HG03045 (cell line): Measurements from ENCODE around the gene C20orf144.
"Not testable (repeated sequence)": the region's sequence is repeated elsewhere in the genome, so short reads cannot be mapped to it uniquely, and the experiment has no call there.

Experiments used
- ATAC-seq: cut with Tn5 transposase; IDR thresholded peaks from one replicate; pipeline ENCODE4 v1.9.1; 2021; ENCODE audit warnings: mild to moderate bottlenecking, moderate library complexity; ENCODE audit not compliant: unreplicated experiment

C20orf144 gene

DNA sequence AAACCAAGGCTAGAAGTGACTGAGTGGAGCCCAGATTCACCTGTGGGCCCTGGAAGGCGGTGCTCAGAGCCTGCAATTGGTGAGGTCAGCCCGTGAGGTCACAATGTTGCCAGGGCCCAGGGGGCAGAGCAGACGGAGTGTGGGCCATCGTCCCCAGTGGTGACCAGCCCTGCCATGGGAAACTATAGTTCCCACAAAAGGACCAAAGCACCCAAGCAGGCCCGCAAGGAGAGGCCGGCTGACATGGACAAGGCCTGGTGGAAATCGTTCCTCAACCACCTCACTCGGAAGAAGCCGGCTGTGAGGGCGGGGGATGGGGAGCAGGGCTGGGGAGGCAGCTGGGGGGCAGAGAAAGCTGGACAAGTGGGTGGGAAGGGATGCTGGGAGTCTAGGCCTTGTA is at the start of gene C20orf144:
Gene C20orf144 (plus strand): TSS at position 156 of the 400 bp plus-strand sequence. CDS start 19 bp downstream, at position 175.
- ATAC-seq = no peak

DNA sequence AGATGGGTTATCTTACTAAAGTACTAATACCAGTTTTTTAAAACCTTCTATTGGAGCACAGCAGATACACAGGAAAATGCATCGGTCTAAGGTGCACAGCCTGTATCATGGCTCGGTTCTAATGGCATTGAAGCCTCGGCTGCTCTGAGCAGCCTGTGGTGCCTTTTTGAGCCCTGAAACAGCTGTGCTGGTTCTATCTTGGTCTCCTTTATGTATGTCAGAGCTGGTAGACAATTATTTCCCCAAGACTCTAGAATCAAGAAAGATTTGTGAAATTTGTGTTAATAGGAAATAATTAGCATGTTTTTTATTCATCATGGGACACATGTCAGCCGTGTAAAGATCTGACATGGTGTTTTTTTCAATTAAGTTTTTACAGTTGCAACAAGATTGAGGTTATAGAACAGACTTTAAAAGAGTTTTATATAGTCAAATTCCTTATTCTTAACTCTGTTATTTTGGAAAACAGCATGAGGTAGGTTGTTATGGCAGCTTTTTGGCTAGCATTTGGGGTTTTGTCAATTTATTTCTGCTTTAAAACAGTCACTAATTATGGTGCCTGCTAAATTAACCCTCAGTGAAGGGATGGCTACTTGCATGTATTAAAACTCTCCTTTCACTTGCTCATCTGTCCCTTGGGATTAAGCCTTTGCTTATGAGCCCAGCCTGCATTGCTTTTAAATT is 40.3 kb upstream of the C20orf144 start:
- ATAC-seq = no peak

DNA sequence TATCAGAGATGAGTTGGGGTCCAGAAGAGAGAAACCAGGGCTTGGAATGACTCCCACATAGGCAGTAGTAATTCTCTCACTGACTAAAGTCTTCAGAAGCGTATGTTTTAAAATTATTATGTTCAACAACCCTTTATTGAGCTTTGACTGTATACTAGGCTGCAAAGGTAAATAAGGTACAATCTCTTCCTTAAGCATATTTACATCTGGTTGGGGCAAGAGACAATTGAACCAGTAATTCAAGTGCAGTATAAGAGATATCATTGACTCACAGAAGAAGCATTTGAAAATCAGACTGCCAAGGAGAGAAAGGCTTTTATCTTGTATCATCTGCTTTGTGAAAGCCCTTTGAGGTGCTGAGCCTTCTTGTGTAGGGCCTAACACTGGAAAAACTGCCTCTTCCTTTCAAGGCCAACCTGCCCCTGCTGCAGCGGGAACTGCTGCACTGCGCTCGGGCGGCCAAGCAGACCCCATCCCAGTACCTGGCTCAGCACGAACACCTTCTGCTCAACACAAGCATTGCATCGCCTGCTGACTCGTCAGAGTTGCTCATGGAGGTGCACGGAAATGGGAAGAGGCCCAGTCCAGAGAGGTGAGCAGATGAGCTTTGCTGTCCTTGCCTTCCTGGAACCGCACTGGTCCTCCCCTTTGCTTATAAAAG is 39.3 kb upstream of the C20orf144 start:
- no peak for ATAC-seq

DNA sequence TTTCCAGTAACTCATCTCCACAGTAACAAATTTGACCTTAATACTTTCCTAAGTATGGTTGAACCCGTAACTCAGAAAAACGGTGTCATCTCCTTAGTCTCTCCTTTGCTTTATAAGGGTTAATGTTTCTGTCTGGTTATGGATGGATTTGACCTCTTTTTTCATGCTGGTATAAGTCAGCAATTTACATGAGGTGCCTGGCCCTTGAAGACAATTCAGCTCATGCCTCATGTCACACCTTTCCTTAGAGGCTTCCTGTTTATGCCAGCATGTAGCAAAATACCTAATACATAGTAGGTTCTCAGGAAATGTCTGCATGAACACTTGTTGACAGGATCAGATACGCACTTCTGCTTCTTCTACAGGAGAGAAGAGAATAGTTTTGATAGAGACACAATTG is 37.7 kb upstream of the C20orf144 start:
- no peak for ATAC-seq

DNA sequence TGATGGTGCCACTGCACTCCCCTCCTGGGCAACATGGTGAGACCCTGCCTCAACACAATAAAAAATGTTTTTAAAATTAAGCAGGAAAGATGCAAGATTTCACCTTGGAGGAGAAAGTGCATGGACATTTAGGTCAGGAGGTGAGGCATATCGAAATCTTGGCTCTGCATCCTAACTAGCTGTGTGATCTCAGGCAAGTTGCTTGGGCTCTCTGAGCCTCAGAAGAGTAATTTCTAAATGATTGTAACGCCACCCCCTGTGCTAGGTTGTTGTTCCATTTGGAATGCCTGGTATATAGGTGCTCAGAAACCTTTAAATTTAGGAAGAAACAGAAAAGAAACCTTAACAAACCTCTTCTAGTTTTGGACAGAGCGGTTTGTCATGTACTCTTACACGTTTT is 35.9 kb upstream of the C20orf144 start:
- ATAC-seq = no peak

DNA sequence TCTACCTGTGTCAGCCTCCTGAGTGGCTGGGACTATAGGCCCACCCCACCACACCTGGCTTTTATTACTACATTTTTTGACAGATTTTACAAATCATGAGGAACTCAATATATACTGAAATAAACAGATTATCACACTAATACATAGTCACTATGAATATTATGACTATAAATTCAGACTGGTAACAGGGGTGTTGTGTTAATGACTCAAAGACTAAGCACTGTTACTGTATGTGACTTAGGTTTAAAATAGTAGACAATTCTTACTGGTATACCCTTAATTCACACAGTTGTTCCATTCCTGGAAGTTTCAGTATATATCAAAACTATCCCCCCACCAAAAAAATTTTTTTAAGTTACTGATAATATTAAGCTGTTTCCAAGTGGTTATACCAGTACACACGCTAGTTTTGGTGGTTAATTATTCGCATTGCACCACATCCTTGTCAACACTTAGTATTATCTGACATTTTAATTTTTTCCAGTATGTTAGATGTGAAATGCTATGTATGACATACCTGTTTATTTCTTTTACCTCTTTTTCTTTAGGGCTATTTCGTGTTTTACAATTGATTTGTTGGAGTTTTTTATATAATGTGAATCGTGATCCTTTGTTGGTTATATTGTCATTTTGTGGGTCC is 34.4 kb upstream of the C20orf144 start:
- no peak for ATAC-seq

DNA sequence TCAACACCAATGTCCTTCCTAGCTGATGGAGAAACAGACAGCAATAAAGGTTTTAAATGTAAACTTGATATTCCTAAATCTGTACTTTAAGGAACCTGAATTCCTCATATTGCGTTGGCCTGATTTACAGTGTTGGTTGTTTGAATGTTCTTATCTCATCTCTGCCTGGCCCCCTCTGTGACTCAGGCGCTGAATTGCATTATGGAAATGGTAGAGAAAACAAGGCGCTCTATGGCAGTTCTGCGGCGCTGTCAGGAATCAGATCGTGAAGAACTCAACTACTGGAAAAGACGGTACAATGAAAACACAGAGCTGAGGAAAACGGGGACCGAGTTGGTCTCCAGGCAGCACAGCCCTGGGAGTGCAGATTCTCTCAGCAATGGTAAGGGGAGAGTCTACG is 32.6 kb upstream of the C20orf144 start:
- no peak for ATAC-seq

DNA sequence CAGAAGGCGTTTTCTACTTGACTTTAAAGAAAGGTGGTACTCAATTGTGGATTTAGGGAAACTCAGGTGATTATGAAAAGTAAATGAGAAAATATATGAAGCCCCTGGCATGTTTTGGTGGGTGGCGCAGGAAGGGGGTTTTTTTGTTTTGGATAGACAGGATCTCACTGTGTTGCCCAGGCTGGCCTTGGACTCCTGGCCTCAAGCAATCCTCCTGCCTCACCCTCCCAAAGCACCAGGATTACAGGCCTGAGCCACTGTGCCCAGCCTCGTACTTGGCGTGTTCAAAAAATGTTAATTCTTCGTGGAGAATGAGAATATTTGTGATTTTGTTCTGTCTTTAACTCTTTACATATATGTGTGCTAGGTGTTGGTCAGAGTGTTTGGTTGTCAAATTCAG is 32.1 kb upstream of the C20orf144 start:
- no peak for ATAC-seq

DNA sequence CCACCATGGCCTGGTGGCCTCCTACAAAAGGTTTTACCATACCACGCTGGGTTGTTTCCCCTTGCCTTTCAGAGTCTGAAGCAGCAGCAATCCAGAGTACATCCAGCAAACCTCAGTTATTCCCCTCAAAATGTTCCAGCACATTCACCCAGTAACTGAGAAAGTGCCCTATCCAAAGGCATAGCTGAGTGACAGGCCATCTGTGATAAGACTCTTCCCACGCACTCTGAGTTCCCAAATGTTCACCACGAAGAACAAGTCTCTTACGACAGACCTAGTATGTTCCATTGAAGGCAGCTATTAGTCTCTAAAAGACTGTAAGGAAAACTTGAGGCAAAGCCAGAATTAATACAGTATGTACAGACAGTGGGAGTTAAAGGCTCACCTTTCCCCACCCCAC is 31.6 kb upstream of the C20orf144 start:
- no peak for ATAC-seq

DNA sequence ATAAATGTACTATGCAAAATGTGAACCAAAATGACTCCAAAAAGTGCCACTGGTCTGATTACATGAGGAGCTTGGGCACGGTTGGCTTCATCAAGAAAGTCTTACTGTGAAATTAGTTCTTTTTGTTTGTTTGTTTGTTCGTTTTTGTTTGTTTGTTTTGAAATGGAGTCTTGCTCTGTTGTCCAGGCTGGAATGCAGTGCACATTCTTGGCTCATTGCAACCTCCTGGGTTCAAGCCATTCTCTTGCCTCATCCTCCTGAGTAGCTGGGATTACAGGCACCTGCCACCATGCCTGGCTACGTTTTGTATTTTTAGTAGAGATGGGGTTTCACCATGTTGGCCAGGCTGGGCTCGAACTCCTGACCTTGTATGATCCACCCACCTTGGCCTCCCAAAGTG is 30.2 kb upstream of the C20orf144 start:
- ATAC-seq = not testable (repeated sequence)

DNA sequence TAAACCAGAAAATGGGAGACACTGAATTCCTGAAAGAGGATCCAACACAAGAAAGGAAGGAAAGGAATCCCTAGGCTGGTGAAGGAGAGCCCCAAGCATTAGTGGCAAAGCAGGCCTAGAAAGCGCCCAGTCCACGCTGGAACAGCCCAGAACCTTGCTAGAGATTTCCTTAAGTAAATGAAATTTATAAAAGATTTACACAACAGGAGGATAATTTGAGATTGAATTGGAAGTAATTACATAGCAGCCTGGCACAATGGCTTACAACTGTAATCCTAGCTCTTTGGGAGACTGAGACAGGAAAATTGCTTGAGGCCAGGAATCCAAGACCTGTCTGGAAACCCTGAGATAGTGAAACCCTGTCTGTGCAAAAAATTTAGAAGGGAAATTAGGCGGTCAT is 26.8 kb upstream of the C20orf144 start:
- ATAC-seq = no peak

DNA sequence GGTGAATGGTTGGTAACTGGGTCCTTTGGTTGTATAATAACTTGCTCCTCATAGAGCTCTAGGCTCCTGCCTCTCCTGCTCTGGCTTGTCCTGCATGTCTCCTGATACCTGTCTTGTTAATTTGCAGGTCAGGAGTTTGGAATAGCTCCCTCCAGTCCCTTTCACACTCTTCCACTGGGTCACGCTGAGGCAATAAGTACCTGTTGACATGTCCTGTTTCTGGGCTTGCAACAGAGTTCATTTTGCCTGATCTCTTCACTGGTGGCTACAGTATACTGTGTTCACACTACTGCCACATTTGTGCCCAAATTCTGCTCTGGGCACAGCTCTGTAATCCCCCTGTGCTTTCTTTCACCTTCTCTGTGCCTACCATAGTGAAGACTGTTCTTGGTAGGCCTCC is 25.4 kb upstream of the C20orf144 start:
- ATAC-seq = no peak

DNA sequence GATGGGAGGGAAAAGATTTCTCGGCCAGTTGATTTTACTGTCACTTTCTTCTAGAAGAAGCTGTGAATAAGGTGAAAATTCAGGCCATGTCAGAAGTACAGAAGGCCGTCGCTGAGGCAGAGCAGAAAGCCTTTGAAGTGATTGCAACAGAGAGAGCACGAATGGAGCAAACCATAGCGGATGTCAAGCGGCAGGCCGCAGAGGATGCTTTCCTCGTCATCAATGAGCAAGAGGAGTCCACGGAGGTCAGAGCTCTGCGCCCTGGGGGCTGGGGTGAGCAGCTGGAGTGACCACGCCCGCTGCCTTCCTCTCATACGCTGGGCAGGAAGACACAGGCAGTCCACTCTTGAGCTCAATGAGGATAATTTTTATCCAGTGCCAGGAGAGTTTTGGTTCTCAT is 21.8 kb upstream of the C20orf144 start:
- ATAC-seq = no peak

DNA sequence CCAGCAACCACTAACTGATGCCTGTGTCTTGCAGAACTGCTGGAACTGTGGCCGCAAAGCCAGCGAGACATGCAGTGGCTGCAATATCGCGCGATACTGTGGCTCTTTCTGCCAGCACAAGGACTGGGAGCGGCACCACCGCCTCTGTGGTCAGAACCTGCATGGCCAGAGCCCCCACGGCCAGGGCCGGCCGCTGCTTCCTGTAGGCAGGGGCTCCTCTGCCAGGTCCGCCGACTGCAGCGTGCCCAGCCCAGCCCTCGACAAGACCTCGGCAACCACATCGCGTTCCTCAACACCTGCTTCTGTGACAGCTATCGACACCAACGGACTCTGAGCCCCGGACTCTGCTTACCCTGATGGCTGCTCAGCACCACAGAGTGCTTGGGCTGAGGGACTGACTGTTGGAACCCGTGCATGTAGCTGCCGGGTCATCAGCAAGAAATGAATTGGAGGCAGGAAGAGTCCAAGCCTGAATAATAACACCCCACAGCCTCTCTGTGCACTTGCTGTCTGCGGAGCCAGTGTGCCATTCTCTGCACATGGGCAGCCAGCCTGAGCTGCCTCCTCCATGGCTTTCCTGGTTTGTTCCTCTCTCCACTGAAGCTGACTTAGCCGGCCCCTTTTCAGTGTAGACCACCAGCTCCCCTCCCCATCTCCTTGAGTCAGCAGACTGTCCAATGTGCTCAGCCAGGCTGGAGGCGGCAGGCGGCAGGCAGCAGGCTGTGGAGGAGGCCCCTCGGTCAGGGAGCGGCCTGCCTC is 17.6 kb upstream of the C20orf144 start:
- ATAC-seq = no peak

DNA sequence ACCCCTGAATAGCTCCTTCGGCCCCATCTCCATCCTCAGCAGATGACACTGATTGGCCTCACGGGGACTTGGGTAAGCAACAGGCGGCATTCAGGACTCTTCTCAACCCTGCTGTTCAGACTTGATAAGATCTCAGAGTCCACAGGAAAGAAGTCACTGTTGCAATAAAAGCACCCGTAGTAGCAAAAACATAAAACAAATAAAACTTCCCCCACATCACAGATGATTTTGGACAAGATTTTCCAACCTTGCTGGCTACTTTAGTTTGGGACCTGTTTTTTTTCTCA is 17.1 kb upstream of the C20orf144 start:
- ATAC-seq = no peak

DNA sequence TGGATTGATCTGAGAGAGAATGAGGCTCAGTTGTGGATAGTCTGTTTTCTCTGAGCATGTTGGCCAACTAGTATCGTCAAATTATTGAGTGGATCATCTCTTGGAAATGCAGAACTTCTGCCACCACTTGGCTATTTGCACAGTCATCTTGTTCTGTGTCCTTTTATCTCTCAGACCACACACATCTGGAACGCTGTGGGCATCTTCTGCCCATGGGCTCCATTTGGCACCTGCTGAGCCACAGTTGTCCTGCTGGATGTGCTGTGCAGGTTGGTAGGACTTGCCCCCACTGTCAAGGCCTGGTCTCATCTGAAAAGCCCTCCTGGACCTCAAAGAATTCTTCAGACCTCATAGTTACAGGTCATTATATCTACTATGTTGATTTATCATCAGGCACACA is 16.7 kb upstream of the C20orf144 start:
- no peak for ATAC-seq

DNA sequence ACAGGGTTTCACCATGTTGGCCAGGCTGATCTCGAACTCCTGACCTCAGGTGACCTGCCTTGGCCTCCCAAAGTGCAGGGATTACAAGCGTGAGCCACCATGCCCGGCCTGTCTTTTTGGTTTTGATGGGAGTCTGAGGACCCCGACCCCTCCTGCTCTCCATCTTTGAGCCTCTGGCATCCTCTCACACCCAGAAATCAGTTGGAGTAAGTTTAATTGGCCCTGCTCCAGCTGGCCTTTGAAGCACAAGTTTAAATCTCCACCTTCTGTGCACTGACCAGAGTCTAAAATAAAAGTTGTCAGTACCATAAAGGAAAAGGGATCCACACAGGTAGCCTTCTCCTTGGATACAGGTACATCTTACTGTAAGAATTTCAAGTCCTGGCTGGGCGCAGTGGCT is 15.9 kb upstream of the C20orf144 start:
- no peak for ATAC-seq

DNA sequence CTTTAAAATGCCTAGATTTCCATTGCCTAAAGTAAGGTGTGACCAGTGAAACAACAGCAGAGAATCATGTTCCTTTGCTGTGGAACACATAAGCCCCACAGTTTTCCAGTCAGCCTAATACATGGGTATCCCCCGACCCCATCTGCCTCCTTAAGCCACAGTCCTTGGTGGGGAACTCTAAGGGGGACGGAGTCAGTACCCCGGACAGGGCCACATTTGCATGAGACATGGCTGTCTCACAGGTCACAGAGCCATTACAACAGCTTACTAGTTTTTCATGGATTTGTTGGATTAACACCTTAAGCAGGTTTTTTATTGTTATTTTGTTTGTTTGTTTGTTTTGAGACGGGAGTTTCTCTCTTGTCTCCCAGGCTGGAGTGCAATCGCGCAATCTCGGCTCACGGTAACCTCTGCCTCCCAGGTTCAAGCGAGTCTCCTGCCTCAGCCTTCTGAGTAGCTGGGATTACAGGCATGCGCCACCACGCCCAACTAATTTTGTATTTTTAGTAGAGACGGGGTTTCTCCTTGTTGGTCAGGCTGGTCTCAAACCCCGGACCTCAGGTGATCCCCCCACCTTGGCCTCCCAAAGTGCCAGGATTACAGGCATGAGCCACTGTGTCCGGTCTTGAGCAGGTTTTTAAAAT is 15.0 kb upstream of the C20orf144 start:
- not testable (repeated sequence) for ATAC-seq

DNA sequence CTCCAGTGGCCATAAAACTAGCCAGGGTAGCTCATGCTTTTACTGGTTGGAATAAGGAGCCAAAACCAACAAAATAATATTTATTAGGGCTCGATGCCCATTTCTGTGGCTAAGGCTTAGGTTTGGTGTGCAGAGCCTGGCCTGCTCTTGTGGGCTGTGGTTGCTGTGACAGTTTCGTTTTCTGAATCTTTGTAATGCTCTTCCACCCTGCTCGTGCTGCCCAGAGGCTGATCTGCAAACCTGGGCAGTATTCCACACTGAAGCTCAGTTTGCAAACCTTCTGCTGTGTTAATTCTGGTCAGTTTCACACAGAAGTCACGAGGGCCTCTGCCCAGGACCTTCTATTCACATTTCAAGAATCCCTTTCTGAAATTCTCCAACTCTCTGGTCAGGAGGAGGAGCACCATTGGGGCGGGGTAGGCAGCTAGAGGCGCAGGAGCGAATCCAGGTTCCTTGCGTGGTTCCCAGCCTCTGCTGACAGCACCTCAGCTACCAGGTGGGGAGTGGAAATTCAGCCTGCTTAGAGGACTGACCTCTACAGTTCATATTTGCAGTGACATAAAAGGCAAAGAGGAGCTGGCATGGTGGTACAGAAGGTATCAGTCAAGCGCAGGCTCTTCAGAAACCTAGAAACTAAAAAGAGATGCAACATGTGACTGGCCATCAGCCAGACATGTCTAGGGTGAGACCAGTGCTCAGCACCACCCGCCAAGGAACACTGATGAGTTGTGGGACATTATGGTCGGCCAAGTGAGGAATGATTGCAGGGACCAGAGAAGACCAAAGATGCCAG is 14.3 kb upstream of the C20orf144 start:
- no peak for ATAC-seq

DNA sequence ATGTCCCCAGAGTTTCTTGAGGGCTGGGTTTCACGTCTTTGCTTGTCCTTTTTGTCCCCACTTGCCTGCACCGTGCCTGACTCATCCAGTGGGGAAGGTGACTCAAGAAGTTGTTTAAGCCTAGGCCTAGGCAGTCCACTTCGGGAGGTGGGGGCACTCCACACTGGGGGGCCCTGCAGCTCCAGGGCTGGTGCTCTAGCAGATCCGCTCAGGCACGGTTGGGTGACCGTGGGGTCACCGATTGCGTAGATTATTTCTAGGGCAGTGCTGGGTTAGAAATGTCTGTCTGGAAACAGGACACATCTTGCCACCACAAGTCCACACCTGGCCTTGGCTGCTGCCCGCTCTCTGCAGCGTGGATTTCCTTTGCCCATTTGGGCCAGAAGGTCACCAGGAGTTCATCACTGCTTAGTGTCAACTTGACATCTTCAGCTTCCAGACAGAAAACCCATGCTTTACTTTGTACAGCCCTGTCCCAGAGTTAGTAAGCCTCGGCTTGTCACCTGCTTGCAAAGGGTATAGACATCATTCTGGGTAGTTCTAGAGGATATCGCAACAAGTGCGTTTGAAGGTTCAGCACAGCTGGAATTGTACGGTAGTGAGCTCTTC is 13.6 kb upstream of the C20orf144 start:
- no peak for ATAC-seq
